SIG-M5 treated with dmso at 0.1 percent for 504 hours (cell line): ENCODE results near the gene MAP4K2.
A peak's percentile ranks its signal among the peaks of the same experiment; 100 is the strongest.

Experiments used
- DNase-seq: peaks from one replicate; lab custom pipeline; 2025; ENCODE audit not compliant: unreplicated experiment; lab: John Stamatoyannopoulos, UW

The MAP4K2 gene

DNA sequence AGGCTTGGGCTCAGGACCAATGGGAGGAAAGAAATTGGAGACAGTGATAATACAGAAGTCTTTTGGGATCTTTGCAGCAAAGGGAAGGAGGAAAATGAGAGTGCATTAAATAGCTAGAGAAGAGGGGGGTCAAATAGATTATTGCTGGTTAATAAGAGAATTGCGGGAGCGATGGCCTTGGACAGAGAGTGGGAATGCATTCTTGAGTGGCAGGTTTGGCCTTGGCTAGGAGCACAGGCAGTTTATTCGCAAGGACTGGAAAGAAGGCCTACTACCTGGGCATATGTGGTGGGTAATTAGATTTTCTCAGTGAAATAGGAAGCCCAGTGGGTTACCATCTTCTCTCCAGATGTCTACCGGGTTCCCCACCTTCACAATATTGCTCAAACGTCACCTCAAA lies 10.8 kb upstream of the MAP4K2 start:
- DNase-seq = no peak

DNA sequence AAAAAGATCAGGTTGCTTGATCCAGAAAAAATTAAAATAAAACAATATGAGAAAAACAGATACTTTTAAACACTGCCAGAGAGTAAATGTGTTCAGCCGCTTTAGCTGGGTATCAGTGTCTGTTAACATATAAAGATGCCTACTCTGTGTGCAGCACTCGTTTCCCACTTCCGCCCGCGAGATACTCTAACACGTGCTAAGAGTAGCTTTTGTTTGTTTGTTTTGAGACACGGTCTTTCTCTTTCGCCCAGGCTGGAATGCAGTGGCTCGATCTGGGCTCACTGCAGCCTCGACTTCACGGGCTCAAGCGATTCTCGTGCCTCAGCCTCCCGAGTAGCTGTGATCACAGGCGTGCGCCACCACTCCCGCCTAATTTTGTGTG lies 7.9 kb upstream of the MAP4K2 start:
- no peak for DNase-seq

GRCh38 chr11:64810271-64810890 lies 7.4 kb upstream of the MAP4K2 start, which contains the start of gene MEN1:
TSS of gene MEN1 (minus strand) at chr11:64810551. CDS start at chr11:64810109, 442 bp downstream.
- DNase-seq = peak; percentile 95

GRCh38 chr11:64809781-64810241 lies 6.8 kb upstream of the MAP4K2 start:
- DNase-seq = no peak

DNA sequence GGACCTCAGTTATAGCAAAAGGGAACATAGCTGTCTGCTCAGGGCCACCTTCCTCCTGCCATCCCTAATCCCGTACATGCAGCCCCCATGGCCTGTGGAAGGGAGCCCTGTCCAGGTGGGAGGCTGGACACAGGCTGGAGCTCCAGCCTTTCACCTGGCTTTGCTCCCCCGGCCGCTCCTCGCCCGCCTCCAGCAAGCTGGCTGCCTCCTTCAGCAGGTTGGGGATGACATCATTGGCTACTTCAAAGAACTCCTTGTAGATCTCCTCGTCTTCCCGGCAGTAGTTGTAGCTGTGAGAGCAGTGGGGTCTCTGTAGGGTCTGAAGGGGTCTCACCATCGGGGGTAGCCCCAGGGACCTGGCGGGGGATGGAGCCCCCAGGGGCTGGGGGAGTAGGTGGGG lies 2.5 kb upstream of the MAP4K2 start:
- no peak for DNase-seq

DNA sequence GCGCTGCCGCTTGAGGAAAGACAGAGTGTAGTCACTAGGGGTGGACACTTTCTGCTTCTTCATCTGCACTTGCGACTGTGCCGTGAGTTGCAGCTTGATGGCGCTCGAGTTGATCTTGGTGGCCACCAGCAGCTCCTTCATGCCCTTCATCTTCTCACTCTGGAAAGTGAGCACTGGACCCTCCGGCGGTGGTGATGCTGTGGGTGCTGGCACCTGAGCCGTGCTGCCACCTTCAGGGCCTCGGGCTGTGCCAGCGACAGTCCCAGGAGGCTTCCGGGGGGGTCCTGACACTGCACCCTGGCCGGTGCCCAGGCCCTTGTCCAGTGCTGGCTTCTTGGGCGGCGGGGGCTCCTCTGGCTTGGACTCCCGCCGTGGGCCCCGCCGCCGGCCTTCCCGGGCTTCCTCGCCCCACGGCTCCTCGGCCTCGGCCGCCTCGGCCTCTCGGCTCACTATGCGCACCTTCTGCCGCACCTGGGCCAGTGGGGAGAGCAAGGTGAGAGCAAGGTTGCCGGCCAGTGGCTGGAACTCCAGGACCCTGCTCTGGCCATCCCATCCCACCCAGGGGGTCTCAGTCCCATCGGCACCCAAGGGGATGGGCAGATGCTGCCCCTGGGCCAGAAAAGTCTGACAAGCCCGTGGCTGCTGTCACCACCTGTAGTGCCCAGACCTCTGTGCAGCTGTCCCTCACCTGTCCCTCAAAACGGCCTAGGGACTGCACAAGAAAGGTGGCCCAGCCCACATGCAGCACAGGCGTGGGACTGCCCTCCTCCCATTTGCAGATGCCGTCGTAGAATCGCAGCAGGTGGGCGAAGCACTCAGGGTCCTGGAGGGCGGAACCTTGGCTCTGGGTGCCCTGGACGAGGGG lies 1.6 kb upstream of the MAP4K2 start:
- peak; percentile 19 for DNase-seq

- DNase-seq = no peak
Observed at GRCh38 chr11:64803846-64804345, 882 bp upstream of the MAP4K2 start.

GRCh38 chr11:64802370-64803157 lies 450 bp downstream of the MAP4K2 start:
- DNase-seq = no peak

GRCh38 chr11:64801561-64802369 lies 1.2 kb downstream of the MAP4K2 start:
- no peak for DNase-seq

DNA sequence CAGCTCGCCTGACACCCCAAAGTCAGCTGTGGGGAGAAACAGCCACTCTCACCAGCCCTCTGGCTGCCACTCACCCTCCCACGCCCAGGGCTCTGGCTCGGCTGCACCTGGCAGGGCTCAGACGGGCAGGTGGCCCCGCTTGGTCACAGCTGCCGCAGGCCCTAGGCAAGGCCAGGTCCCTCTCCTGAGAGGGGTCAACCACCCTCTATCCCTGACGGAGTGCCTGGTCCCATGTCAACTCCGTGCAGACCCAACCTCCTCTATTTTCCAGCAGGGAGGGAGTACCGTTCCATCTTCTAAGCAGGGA lies 1.9 kb downstream of the MAP4K2 start:
- no peak for DNase-seq

- no peak for DNase-seq
Observed at GRCh38 chr11:64800303-64801157, 2.5 kb downstream of the MAP4K2 start.

- DNase-seq = no peak
Observed at GRCh38 chr11:64799623-64800302, 3.3 kb downstream of the MAP4K2 start.

- no peak for DNase-seq
Observed at GRCh38 chr11:64799256-64799622, 3.8 kb downstream of the MAP4K2 start.

DNA sequence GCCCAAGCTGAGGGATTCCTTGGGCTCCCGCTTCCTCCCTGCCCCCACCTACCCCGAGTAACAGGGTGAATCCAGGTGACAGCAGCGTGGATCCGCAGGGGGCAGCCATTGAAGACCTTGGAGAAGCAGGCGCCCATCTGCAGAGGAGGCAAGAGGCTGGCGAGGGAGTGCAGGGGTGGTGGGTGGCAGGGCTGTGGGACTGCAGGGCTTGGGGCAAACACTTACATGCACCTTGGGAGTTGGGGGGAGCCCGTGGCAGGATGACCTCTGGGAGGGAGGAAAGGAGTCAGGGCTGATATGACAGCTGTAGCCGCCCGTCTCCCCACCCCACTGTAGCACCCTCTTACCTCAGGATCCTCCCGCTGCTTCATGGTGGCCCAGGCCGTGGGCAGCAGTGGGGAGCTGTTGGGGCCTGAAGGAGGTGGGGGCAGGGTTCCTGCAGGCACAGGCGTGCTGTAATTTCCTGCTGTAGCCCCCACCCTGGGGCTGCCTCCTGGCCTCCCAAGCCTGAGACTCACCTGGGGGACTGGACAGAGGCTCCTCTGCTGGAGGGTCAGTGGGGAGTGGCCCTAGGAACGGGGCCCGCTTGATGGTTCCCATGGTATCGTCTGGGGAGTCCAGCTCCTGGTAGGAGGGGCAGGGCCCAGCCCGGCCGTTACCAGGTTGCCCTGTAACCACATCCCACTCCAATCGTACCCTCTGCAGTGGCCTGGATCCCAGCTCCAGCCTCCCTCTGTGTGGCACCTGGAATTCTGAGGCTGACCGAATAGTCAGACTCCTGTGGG lies 6.1 kb downstream of the MAP4K2 start:
- no peak for DNase-seq

- DNase-seq = no peak
Observed at GRCh38 chr11:64796047-64796756, 6.8 kb downstream of the MAP4K2 start.

GRCh38 chr11:64794526-64794925 lies 8.5 kb downstream of the MAP4K2 start:
- DNase-seq = no peak

- no peak for DNase-seq
Observed at GRCh38 chr11:64793271-64794160, 9.5 kb downstream of the MAP4K2 start.
